ENCODE results near the gene ZBTB43.

Gene ZBTB43

DNA sequence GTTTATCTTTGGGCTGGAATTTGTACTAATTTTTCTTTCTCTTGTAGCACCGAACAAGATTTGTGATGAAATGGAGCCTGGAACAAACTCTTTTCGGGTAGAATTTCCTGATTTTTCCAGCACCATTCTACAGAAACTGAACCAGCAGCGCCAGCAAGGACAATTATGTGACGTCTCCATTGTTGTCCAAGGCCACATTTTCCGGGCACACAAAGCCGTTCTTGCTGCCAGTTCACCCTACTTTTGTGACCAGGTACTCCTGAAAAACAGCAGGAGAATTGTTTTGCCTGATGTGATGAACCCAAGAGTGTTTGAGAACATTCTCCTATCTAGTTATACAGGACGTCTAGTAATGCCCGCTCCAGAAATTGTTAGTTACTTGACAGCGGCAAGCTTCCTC is 27.6 kb downstream of the ZBTB43 start:
- no peak for DNase-seq

DNA sequence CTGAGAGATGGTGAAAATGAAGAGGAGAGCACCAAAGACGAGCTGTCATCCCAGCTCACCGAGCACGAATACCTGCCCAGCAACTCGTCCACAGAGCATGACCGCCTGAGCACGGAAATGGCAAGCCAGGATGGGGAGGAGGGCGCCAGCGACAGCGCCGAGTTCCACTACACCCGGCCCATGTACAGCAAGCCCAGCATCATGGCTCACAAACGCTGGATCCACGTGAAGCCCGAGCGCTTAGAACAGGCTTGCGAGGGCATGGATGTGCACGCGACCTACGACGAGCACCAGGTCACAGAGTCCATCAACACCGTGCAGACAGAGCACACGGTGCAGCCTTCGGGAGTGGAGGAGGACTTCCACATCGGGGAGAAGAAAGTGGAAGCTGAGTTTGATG is 28.2 kb downstream of the ZBTB43 start:
- DNase-seq: no peak

DNA sequence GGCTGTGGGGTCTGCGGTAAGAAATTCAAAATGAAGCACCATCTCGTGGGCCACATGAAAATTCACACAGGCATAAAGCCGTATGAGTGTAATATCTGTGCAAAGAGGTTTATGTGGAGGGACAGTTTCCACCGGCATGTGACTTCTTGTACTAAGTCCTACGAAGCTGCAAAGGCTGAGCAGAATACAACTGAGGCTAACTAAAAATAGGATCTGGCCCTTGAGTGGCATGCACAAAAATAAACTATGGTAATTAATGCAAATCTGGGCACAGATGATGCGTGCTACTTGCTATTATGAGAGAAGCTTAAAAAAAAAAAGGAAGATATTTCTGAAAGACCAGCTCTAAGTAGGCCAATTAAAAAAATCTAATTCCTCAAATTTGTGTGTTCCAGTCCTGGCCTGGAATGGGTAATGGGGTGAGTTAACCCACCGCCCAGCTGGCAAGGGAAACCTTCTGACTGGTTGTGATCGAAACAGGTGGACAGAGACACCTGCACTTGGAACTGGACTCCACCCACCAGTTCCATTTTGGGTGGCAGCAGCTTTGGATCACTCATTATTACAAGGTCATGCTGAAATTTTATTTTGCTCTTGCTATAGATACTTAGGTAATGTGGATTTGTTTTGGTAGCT is 29.0 kb downstream of the ZBTB43 start:
- no peak for DNase-seq

DNA sequence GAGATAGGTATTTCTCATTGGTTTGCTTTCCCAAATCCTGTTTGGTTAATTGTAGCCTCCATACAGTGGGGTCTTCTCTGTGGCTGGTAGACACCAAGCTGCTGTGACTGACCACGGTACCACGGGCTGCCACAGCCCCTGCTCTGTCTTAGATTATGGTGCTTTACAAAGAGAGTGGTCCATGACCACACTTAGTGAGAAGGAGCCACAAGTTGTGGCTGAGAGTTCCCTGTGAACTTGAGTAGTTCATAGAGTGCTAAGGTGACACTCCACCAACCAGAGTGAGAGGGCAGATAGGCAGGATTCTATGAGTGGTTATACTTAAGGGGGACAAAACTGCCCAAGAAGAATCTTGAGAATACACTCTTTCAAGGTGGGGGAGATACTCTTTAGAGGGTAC is 29.8 kb downstream of the ZBTB43 start:
- no peak for DNase-seq

DNA sequence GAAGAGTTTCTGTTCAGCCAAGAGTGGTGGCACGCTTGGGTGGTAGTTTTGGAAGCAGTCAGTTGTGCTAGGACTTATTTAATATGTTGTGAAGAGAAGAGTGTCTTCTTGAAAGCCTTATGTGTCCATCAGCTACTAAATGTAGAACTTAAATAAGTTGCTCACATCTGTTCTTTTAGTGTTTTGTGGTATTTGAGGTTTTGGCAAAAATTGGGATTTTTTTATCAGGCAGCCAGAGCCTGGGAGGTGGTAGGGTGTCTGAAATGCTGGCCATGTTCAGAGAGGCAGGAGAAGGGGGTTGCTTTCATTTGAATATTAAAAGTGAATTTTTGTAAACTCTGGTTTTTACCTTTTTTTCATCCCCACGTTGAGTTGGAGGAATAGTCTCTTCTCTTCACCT is 31.4 kb downstream of the ZBTB43 start:
- DNase-seq: no peak

DNA sequence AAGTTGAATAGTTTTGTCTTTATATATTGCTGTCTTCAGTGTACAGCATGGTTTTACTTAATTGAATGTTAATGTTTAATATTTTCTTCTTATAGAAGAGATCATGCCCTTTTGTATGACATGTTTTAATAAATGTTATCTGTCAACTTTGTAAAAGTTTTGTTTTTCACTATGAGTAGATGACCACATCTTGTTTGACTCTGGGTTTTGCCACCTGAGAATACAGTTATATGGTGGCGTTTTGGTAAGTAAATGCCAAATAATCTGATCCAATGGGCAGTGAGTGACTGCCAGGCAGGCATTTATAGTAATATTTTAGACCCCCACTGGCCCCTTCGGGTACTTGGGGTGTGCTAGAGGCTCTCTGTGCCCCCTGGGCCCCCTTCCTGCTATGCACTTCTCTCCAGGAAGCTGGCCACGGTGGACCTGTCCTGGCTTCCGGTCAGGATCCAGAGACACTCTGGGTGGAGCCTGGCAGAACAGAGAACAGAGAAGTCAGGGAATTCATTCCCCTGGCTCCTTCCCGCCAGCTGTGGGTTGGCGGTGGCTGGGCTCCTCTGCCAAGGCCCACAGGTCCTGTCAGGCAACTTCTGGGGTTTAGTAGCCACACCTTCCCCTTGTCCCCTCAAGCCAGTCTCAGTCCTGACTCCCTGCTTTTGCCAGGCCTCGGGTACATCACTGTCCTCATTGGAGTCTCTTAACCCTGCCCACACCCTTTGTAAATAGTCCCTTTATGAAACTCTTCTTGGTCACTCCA is 33.4 kb downstream of the ZBTB43 start:
- no peak for DNase-seq

DNA sequence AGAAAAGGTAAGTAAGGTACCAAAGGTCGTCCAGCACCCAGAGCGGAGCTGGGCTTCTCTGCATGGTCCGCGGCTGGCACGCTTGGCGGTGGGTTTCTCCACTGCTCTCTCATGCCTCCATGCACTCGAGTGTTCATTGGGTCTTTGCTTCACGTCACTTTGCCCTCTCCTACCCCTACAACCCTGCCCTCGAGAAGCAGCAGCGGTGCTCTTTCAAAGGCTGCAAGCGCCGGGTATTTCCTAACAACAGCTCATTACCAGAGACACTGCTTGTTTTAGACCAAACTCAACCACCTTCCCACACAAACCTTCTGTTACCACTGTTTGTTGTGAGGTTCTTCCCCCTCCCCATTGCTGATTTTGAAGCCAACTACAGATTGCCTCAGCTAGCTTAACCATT is 34.1 kb downstream of the ZBTB43 start:
- DNase-seq: no peak

DNA sequence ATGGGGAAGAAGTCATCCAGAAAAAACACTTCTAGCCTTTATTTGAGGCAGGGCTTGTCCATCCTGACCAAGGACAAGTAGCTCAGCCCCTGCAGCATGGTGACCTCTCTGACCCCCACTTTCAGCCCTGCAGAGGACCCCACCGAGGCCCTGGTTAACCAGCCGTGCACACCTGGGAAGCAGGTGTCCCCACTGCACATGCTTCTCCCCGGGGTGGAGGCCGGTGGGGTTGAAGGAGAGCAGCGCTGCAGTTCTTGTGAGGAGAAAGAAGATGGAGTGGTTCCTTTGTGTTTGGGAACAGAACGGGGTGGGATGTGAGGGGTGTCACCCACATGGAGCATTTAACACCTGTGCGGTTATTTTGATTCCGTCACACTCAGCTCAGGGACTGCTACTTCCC is 34.5 kb downstream of the ZBTB43 start:
- no peak for DNase-seq

DNA sequence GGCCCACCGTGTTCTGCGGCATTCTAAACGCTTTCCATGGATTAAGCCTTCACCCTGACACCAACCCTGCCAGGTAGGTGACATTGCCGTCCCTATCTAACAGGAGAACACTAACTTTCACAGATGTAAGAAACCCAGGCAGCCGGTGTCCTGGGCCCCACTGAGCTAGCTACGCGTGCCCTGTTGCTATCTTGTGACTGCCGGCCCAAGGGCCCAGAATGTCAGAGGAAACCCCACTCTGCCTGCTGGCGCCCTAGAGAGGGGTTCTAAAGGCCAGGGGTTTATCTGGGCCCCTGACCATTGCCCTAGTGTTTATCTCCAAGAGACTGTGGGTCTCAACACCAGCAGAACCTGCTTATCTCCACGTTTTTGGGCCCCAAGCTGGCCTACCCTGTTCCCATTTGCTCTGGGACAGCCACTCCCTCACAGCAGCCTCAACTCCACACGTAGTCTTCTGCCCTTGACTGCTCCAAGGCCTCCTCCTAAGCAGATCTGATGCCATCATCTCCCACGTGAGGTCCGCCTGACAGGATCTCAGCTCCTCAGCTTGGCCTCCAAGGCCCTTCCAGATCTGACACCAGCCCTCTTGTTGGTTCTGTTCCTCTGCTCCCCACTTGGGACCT is 37.5 kb downstream of the ZBTB43 start:
- no peak for DNase-seq

DNA sequence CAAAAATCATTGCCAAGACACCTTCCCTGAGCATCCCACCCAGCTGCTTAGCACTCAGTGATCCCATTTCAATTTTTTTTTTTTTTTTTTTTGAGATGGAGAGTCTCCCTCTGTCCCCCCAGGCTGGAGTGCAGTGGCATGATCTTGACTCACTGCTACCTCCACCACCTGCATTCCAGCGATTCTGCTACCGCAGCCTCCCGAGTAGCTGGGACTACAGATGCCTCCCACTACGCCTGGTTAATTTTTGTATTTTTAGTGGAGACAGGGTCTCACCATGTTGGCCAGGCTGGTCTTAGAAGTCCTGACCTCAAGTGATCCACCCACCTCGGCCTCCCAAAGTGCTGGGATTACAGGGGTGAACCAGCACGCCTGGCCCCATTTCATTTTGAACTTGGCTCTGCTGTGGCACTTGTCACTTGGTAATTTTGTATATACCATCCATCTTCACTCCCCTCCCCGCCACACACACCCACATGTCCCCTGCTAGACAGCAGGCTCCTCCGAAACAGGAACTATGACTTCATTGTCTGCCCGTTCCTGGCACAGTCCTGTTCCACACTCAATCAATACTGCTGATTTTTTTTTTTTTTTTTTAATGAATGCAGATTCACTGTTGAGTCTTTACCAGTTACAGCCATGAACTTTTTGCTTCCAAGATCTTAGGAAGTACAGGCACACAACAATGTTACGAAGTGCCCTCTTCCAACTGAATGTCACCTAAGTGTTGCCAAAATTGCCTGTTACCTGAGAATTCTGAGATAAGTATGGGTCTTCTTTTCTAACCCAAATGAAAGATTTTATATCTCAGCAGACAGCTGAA is 38.3 kb downstream of the ZBTB43 start:
- no peak for DNase-seq

DNA sequence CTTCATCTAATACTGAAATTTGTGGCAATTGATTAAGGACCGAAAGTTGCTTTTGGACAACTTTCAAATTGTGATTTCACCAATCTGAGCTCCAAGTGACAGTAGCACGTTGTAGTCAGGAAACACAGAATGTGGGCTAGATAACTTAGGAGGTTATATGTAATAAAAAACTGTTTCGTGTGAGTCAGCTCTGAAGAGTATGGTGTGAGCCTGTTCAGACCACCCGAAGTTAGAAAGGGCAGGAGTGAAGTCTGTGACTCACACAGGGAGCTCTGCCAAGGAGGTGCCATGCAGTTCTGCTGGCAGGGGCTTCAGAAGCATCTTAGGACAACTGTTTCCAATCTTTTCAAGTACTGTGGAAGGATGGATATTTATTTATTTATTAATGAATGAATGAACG is 39.2 kb downstream of the ZBTB43 start:
- no peak for DNase-seq

DNA sequence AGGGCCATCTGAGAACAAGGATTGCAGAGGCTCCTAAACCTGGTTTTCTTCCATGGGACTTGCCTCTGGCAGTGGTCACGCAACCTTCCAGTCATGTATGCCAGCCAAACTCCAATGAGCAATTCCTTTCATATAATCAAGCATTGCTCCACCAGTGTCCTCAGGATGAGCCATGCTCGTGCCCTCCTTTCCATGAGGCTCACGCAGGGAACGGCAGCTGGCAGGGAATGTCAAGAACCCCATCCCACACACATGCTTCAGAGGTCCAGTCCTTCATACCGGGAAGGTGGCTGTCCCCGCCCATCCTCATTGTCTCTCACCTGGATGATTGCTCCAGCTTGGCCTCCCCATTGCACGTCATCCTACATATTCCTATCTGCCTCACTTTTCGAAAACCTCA is 42.2 kb downstream of the ZBTB43 start:
- DNase-seq: no peak

DNA sequence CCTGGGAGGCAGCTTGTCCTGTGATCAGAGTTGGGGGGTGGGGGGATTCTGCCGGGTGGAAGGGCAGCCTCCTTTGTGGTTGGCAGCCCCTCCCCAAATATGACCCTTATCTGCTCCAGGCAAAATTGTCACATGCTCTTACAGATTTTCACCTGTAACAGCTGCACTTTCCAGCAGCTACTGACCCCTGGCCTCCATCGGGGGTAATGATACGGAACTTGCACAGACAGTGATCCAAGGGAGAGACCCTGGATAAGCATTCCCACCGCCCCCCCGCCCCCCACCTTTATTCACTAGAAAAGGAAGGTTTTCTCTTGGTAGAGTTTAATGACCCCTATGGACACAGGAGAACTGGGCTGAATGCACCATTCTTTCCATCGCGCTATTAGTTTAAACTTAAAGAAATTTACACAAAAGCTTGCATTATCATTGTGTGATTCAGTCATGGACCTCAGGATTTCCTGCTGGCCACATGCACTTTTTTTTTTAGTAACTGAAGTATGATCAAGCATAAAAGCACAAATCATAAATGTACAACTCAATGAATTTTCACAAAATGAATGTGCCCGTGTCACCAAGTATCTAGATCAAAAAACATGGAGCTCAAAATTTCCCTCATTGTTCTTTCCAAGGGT is 44.9 kb downstream of the ZBTB43 start:
- no peak for DNase-seq

DNA sequence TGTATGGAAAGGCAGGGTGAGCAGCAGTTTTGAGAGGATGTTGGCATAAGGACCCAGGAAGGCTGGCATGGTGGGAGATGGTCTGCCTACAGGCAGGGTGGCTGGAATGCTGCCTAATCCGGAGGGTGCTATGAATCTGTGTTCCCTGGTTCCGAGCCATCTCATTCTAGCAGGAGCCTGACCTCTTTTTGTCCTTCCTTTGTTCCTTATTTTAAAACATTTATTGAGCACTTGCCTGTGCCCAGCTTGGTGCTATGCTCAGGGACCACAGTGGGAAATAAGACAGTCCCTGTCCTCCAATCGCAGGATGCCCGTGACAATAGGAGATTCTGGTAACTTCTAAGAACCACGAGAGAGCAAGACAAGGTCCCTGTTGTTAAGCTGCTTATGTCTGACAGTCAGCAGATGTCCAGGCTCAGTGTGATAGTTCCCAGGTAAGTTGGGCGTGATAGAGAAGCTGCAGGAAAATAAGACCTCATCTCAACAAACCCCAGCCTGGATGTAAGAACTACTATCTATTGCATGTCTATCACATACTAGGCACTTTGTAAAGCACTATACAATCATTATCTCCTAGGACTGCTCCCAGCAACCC is 46.5 kb downstream of the ZBTB43 start:
- DNase-seq: no peak

DNA sequence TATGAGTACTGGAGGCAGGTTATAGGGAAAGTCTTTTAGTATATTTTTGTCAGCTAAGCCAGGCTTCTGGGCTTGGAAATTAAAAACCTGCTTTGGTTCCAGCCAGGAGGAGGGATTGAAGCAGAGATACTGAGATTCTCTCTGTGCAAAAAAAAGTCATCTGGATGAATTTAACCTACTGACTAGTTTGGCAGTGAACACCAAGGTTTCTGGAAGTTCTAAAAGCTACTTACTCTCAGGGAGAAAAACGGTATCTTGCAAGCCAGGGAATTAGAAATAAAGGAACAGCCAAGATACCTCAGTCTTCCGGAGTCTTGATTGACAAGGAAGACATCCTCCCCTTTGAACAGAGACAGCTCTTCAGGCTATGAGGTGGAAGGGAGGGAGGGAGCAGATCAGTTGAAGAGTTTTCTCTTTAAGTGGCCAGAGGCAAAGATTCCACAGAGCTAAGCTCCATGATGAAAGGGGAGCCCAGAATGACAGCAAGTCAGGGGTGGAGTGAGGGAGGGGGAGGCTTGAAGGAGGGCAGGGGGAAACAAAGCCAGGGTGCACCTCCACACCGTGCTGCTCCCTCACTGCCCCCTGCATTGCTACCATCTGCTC is 47.3 kb downstream of the ZBTB43 start:
- DNase-seq: no peak

DNA sequence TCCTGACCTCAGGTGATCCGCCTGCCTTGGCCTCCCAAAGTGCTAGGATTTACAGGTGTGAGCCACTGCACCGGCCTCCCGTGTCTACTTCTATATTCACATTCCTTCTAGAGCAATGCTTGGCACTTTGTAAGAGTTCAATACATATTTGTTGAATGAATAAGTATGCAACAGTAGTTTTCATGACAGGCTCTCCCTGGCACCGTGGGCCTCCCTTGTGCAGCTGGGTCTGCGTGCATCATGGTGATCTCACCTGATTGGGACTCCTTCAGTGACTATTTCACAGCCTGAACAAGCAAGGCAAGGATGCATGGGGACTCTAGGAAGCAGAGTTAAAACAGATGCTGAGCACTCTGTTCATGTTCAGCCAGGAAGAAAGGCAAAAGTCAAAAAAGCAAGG is 48.8 kb downstream of the ZBTB43 start:
- no peak for DNase-seq

DNA sequence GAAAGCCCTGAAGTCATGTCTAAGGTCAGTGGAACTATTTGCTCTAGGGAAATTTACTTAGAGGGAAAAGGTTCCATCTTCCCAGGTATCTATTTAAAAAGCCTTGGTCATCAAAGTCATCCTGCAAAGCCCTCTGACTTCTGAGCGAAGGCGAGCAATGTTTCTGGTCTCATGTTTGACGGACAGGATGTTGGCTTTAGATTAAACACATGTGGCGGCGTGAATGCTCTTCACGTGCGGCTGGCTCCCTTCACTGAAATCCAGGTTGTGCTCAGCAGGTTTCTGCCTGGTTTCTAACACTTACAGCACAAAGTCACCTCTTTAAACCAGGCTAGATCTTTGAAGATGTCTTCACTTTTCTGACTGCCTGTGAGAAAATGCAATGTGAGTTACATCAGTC is 49.9 kb downstream of the ZBTB43 start:
- no peak for DNase-seq

DNA sequence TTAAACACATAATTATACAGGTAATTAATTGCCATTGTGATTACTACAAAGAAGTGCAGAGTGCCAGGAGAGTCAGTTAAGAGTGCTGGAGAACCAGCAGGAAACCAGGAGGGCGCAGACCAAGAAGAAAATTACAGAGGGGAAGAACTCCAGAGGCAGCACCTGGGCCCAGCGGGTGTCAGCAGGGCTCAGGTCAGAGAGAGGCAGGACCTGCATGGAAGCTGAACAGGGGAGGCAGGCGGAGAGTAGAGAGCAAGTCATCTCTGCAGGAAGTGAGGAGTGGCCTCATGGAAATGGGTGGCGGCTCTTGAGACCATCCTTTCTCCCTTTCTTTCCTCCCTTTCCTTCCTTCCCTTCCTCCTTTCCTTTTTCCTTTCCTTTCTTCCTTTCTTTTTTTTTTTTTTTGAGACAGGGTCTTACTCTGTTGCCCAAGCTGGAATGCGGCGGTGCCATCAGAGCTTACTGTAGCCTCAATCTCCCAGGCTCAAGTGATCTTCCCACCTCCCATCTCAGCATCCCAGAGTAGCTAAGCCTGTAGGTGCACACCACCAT is 51.6 kb downstream of the ZBTB43 start:
- no peak for DNase-seq

DNA sequence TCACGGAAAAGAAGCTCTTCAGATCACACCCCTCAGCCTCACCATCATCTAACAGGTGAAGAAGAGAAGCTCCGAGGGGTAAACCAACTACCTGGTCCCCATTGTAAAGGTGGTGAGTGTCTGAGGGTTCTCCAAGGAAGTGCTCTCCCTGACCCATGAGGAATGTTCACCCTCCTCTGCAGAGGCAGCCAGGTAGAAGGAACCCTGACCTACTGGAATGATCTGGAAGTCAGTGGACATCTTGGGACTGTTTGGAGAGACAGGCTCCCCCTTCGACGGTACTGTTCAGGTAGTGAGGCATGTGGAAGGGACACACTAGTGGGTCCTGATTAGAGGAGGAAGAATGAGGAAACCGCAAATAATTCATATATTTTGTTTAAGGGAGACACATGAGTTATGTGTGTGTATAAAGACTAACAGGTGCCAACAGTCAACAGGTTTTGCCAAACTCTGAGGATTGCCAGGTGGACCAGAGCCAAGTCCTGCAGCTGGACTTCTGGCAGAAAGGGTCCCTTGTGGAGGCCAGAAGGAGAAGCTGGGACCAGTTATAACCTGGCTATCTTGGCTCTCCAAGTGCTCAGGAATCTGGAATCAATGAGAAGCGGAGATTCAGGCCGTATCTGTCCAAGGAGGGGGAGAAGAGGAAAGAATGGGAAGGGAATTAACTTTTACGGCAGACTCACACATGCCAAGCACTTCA is 52.6 kb downstream of the ZBTB43 start:
- no peak for DNase-seq

DNA sequence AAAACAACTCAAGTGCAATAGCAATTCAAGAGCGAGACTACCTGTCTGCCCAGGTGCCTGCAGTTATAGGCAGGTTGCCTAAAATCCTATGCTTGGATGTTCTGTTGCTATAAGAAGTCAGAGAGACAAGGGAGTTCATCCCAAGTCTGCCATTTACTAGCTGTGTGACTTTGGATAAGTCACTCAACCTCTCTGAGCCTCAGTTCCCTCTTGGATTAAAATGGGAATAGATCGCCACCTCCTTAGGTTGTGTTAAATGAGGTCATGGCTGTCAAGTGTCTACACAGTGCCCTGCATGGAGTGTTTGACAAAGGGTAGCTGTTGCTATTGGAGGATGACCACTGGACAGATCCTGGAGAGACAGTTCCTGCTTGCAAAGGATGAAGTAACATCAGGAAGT is 54.3 kb downstream of the ZBTB43 start:
- DNase-seq: no peak

DNA sequence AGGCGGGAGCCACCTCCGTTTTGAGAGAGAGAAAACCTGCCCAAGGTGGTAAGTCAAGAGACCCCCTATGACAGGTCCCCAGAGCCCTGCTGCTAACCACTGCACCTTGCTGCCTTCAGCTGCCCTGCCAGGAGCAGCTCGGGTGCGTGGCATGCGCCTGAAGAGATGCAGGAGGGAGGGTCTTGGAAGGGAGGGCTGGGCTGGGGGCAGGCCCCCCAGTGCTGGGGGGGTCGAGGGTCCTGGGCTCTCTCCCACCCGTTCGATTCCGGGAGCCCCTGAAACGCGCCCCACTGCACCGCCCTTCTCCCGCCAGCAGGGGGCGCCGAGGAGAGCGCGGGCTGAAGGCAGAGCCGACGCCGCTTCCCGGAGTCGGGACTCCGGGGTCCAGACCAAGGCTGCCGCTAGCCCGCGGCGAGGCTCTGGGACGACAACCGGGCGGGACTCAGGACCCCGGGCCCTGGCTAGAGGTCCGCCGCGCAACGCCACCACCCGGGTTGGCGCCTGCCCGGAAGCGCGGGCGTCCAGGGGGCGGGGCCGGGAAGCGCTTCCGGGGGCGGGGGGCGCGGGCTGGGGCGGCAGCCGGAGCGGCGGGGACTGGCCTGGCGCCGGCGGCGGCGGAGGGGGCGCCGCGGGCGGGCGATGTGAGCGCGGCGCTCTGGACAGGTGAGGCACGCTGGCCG is 55.4 kb downstream of the ZBTB43 start, which contains the start of gene ZBTB34:
Gene ZBTB34 (plus strand): TSS at position 563 of the 680 bp plus-strand sequence. CDS start 18,761 bp downstream, outside the sequence.
- peak; percentile 64 to 74 (median 70) for DNase-seq
